ENCODE measurements around the gene CARNS1.

Gene CARNS1

GRCh38 chr11:67415501-67416304 lies at the start of gene CARNS1:
Gene CARNS1, plus strand, starts transcription at chr11:67415678. Its CDS starts 522 bp downstream, at chr11:67416200.
- no peak for DNase-seq (ENCODE audit: low read depth in 2 of 2)

DNA sequence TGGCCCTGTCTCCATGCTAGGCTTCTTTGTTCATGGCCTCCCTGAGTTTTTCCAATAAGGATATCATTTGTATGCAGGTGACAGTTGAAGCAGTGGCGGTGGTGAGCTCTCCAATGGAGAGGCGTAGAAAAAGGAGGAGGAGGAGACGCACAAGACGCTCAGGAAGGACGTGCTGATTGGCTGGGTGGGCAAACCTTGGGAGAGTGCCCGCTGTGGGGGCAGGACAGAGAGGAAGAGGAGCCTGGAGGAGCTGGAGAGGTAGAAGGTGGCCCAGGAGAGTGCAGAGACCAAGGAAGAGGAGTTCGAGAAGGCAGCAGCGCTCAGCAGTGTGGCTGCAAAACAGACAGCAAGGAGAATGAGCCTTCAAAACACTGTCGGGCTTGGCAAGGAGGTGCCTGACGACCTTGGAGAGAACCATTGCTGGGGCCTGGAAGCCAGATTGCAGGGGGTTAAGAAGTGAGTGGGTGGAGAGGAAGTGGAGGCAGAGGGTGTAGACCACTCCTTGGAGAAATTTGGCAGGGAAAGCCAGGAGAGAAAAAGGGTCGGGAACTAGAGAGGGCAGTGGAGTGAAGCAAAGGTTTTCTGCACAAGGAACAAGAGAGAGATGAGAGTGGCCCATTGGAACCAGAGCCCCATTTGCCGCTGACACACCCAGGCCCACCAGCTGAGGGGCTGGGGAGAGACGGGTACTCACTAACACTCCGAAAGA lies 49.6 kb upstream of the CARNS1 start:
- no peak for DNase-seq (ENCODE audit: low read depth in 2 of 2)

- DNase-seq (ENCODE audit: low read depth in 2 of 2): no peak
Observed at GRCh38 chr11:67366546-67366945, 48.9 kb upstream of the CARNS1 start.

DNA sequence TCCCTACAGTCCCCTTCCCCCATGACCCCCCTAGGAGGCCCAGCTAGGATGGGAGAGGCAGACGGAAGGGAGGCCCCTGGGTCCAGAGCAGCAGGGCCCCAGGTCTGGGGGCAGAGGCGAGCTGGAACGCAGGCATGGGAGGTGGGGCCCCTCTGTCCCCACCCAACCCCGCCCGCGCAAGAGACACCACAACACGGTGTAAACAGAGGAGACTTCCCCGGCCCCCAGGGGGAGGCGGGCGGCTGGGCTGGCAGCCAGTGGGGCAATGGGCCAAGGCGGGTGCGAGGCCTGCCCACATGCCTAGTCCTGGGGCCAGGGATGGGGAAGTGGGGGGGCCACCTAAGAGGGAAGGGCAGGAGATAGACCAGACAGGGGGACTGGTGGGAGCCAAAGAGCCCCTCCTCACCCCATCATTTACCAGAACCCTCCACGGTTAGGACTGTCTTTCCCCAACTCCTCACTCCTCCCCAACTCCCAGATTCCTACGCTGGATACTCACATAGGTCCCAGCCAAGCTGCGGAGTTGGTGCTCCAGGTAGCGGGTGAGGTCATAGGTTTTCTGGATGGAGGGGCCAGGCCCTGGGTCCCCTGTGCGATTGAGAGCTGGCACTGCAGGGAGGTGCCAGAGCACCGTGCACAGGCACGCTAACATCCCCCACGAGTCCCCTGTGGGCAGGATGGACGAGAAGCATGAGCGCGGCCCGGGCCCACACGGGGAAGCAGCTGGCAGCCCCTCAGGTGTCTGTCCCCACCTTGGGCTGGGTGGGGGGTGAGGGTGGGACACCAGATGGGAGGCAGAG lies 48.3 kb upstream of the CARNS1 start:
- DNase-seq (ENCODE audit: low read depth in 2 of 2): no peak

- no peak for DNase-seq (ENCODE audit: low read depth in 2 of 2)
Observed at GRCh38 chr11:67367761-67368227, 47.7 kb upstream of the CARNS1 start.

DNA sequence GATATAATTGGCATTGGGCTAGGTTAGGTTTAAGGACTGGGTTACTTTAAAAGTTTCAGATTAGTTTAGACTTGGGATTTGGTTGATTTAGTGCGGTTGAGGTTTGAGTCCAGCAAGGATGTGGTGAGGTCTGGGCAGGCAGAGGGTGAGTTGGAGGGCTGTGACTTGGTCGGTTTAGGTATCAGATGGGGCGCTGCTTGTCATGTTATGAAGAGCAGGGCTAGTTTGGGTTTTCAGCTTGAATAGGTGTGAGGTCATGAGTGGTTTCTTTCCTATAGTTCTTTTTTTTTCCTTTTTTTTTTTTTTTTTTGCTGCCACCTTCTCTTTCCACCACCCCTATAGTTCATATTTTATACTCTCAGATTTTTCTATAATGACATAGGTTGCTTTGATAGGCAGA lies 46.9 kb upstream of the CARNS1 start:
- DNase-seq (ENCODE audit: low read depth in 2 of 2): no peak

DNA sequence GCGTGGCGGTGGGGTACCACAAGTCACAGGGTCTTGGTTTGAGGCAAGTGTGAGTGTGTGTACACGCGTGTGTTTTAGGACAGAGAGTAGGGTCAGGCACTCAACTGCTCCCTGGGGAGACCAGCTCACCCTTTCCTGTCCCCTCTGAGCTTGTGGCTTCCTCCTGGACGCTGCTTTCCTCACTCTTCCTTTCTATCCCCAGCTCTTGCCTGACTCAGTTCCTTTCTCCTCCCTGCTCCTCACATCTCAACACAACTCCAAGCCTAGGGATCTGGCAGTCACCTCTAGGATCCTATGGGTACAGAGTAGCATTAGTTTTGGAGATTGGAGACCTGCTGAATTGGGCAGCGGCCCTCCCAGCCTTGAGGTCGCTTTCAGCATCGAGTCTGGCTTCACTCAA lies 46.2 kb upstream of the CARNS1 start:
- no peak for DNase-seq (ENCODE audit: low read depth in 2 of 2)

- no peak for DNase-seq (ENCODE audit: low read depth in 2 of 2)
Observed at GRCh38 chr11:67369801-67370284, 45.6 kb upstream of the CARNS1 start.

GRCh38 chr11:67370351-67371076 lies 45.0 kb upstream of the CARNS1 start:
- no peak for DNase-seq (ENCODE audit: low read depth in 2 of 2)

DNA sequence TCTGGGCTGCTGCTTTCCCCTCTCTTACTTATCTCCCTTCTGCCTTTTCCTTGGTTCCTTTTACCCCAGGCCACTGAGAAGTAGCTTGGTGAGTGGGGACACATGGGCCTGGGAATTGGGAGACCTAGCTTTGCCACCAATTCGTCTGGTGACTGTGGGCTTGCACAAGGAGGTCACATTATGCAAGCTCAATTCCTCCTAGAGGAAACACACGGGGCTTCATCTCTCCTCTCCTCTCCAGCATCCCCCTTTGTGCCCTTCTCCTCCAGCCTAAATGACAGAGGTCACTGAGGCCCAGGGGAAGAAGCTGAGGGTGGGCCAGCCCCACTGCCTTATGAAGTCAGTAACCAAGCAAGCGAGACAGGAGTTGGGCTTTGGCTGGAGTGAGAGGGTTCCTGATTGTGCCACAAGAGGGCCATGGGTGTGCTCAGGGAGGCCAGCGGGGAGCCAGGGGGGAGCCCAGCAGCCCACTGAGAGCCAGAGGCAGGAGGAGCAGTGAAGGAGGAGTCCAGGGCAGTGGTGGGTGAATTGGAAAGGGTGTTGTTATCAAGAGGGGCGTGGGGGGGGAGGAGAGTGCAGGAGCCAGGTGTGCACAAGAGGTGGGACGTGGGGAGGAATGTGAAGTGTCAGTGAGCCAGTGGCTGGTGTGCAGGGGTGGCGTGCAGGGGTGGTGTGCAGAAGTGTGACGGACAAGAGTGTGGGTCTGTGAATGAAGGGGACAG lies 44.1 kb upstream of the CARNS1 start:
- DNase-seq (ENCODE audit: low read depth in 2 of 2): no peak

- DNase-seq (ENCODE audit: low read depth in 2 of 2): no peak
Observed at GRCh38 chr11:67371911-67372320, 43.6 kb upstream of the CARNS1 start.

DNA sequence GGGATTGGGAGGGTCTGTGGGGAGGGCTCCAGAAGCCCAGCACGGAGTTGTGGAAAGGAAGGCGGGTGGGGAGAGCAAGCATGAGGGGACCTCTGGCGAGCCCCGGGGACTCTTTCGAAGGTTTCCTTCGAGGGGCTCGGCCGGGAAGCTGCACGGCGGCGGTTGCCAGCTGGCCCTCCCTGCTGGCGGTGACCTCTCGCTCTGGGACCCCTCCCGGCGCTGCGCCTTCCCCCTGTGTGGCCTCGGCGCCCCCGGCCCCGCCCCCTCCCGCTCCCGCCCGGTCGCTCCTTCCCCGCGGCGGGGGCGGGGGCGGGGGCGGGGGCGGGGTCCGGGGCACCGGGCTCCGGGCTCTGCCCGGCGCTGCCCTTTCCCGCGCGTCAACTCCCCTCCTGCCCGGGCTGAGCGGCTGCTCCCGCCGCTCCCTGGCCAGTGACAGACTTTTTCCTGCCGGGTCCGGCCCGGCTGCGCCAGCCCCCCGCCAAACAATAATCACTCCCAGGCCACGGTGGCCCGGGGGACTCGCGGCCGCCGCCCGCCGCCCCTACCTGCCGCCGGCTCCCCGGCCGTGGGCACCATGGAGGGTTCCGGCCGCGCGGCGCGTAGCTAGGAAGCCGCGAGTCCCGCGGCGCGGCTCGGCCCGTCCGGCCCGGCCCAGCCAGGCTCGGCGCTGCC lies 43.0 kb upstream of the CARNS1 start:
- no peak for DNase-seq (ENCODE audit: low read depth in 2 of 2)

DNA sequence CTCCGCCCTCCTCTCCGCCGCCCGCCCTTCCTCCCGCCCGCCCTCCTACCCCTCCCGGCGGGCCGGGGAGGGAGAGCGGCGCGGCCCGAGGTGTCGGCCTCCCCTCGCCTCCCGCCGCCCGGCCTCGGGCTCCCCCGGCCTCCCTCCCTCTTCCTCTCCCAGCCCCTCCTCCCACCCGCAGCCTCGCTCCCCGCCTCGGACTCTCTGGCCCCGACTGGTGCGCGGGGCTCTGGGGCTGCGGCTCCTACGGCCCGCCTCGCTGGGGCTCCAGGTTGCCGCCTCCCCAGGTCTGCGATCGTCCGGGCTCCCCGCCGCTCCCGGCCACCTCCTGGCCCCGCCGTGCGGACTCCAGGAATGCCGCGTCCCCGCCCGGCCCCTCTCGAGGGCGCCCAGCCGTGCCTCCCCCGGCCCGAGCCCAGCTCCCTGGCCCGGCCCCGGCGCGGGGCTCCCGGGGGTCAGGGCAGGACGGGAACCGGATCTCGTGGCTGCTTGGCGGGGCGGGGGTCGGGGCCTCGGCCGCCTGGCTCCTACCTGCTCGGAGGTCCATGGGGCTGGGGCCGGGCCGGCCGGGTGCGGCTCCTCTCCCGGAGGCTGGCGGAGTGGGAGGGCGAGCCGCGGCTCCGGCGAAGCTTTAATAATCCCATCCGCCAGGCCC lies 42.4 kb upstream of the CARNS1 start, which contains the start of gene CLCF1:
Gene CLCF1, minus strand, starts transcription at position 606 of the 655 bp plus-strand sequence. Its CDS starts 59 bp downstream, at position 547.
- no peak for DNase-seq (ENCODE audit: low read depth in 2 of 2)

DNA sequence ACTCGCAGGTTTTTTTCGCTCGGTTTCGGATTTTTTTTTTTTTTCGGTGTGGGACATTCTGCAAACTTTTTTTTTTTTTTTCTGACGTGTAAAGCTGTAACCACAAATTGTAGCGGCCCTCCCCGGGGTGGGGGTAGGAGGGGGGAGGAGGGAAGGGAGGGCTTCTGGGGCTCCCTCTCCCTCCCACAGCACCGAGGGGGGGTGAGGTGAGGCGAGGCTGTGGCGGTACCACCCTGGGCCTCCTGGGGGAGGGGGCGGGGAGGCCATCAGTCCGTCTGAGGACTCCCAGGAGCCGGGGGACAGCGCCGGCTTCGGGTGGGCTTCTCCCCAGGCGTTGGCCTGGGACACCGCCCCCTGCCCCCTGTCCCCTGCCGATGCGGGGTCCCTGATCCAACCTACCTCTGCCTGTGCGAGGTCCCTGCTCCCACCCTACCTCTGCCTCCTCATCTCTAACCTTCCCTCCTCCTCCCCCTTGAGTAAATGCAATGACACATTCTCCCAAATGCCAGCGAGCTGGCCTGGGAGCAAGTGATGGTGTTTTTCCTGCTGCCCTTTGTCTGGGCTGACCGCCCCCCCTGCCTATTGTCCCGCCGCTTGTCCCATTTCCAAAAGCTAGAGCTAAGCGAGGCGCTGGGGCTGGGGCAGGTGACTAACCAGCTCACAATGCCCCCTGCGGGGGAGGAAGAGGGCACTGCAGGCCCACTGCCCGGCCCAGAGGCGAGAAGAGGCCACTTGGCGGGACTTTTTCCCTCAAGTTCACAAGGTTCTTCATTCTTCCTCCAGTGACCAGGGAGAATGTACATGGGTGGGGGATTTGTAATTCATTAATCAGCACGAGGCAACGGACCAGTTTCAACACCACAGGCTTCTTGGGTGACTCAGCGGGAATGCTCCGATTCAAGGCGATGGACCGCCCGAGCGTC lies 41.6 kb upstream of the CARNS1 start:
- peak; percentile 50 to 58 for DNase-seq (ENCODE audit: low read depth in 2 of 2)

GRCh38 chr11:67374571-67375281 lies 40.8 kb upstream of the CARNS1 start:
- no peak for DNase-seq (ENCODE audit: low read depth in 2 of 2)

GRCh38 chr11:67375320-67376055 lies 40.0 kb upstream of the CARNS1 start:
- DNase-seq (ENCODE audit: low read depth in 2 of 2): no peak
